ENCODE results near the gene IGF2BP1. TPM values are rescaled to one million over a fixed set of nuclear protein-coding genes. Genes with fewer than 3 reads are reported as not detected.
A peak's percentile ranks its signal among the peaks of the same experiment; 100 is the strongest.

IGF2BP1 gene
- polyA plus RNA-seq, 1 donor: 30.7 TPM

DNA sequence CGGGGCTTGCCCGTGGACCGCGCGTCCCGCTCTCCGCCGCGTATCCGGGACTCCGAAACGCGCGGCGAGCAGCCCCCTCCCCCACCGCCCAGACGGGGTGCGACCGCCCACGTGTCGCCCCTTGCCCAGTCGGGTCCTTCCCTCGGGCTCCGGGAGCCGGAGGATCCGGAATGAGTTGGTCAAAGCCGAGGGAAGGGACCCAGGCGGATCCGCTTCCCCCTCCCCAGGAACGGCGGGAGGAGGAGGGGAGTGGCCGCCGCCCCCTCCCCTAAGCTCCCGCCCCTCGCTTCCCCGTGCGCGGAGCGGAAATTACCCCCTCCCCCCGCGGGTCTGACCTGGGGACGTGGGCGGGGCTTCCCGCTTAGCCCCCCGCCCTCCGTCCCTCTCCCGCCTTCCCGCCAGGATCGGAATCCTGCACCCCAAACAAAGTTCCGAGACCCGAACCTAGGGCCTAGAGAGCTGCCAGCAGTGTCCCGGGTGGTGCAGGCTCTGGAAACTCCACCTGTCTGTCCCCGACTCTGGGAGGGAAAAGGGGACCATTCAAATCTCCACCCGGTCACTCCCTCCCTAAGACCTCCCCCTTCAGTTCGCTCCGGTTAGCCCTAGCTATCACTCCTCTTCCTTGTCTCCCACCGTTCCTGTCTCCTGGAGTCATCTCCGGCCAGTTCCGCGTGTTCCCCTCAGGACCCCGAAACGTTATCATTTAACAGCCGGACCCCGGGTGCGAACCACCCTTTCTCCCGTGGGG is 1.0 kb upstream of the IGF2BP1 start:
- no CpG with 5 or more reads among the region's 66 CpGs for WGBS (ENCODE audit: insufficient coverage, low lambda C conversion rate)
- Histone ChIP-seq H3K9me3 (ENCODE audit: control insufficient read depth, low read depth, low read length) (no peaks in the 10 kb centered on the region), H3K27ac (ENCODE audit: low read length) (peak overlapping the region; percentile 93), H3K36me3 (ENCODE audit: control insufficient read depth, insufficient read depth, low read length) (no peaks in the 10 kb centered on the region), H3K4me1 (ENCODE audit: control insufficient read depth, insufficient read depth, low read length) (no peaks in the 10 kb centered on the region), H3K27me3 (ENCODE audit: control insufficient read depth, insufficient read depth, low read length) (peaks cover 32% of the 10 kb centered on the region), H3K4me3 (ENCODE audit: low read length) (peak overlapping the region; percentile 97)
- DNase-seq: peak; percentile 41 to 82

DNA sequence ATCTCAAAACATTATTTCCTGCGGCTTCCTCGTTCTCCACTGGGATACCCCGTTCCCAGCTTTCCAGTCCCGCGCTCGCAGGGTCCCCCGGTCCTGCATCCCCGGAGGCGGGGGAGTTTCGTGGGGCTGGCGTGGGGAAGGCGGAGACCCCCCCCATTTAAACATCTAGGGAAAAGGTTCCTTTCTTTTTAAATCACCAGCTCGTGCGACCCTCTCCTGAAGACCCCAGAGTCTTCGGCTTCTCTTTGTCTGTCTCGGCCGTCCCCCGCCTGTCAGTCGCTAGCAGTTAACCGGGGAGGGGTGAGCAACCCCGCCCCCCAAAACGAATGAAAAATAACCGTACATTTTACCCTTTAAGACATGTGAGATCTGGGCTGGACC is 473 bp upstream of the IGF2BP1 start:
- Histone ChIP-seq H3K4me1 (ENCODE audit: control insufficient read depth, insufficient read depth, low read length) (no peaks in the 10 kb centered on the region), H3K9me3 (ENCODE audit: control insufficient read depth, low read depth, low read length) (no peaks in the 10 kb centered on the region), H3K36me3 (ENCODE audit: control insufficient read depth, insufficient read depth, low read length) (no peaks in the 10 kb centered on the region), H3K27ac (ENCODE audit: low read length) (peak overlapping the region; percentile 93), H3K4me3 (ENCODE audit: low read length) (peak overlapping the region; percentile 97), H3K27me3 (ENCODE audit: control insufficient read depth, insufficient read depth, low read length) (peaks cover 32% of the 10 kb centered on the region)
- WGBS (ENCODE audit: insufficient coverage, low lambda C conversion rate): no CpG with 5 or more reads among the region's 23 CpGs
- DNase-seq: no peak

DNA sequence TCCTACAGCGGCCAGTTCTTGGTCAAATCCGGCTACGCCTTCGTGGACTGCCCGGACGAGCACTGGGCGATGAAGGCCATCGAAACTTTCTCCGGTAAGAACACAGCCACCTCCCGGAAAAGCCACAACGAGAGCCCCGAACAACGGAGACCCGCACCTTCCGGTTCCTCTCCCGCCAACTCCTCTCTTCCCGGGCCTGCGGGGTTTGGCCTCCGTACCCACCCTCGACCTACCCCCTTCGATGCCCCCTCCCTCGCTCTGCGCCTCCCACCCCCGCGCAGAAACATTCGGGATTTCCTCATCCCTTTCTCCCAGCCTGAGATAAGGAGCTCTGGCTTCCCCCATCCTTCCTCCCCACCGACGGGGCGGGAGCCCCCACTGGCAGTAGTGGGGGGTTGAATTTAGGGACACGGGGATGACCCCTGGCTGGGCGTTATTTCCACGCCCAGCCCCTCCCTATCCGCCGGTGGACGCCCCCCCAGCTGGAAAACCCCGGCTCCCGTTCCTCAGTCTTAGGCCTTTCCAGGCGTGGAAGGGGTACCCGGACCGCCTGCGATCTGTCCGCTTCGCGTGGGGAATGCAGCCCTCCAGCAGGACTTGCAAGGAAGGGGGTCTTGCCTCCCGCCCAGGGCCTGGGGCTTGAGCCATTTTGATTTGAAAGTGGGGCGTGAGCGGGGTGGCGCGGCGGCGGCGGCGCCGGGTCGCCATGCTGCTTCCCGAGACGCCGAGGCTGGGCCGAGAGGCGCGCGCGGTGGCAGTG is 822 bp downstream of the IGF2BP1 start:
- Histone ChIP-seq H3K4me1 (ENCODE audit: control insufficient read depth, insufficient read depth, low read length) (peaks cover 4% of the 10 kb centered on the region), H3K27me3 (ENCODE audit: control insufficient read depth, insufficient read depth, low read length) (peaks cover 29% of the 10 kb centered on the region), H3K27ac (ENCODE audit: low read length) (peak overlapping the region; percentile 93), H3K36me3 (ENCODE audit: control insufficient read depth, insufficient read depth, low read length) (no peaks in the 10 kb centered on the region), H3K4me3 (ENCODE audit: low read length) (peak overlapping the region; percentile 97), H3K9me3 (ENCODE audit: control insufficient read depth, low read depth, low read length) (no peaks in the 10 kb centered on the region)
- WGBS (ENCODE audit: insufficient coverage, low lambda C conversion rate): no CpG with 5 or more reads among the region's 63 CpGs
- peak in 1 of 2 donors; percentile 66 for DNase-seq

GRCh38 chr17:48998587-48999440 is 1.6 kb downstream of the IGF2BP1 start:
- peak; percentile 49 to 61 for DNase-seq
- WGBS (ENCODE audit: insufficient coverage, low lambda C conversion rate): 0% methylated on average over 1 of the region's 25 CpGs
- Histone ChIP-seq H3K36me3 (ENCODE audit: control insufficient read depth, insufficient read depth, low read length) (no peaks in the 10 kb centered on the region), H3K4me1 (ENCODE audit: control insufficient read depth, insufficient read depth, low read length) (peaks cover 9% of the 10 kb centered on the region), H3K9me3 (ENCODE audit: control insufficient read depth, low read depth, low read length) (no peaks in the 10 kb centered on the region), H3K27me3 (ENCODE audit: control insufficient read depth, insufficient read depth, low read length) (peaks cover 28% of the 10 kb centered on the region), H3K4me3 (ENCODE audit: low read length) (peak overlapping the region; percentile 97), H3K27ac (ENCODE audit: low read length) (peak overlapping the region; percentile 93)

- Histone ChIP-seq H3K27ac (ENCODE audit: low read length) (peak overlapping the region; percentile 93), H3K4me1 (ENCODE audit: control insufficient read depth, insufficient read depth, low read length) (peaks cover 9% of the 10 kb centered on the region), H3K27me3 (ENCODE audit: control insufficient read depth, insufficient read depth, low read length) (peaks cover 10% of the 10 kb centered on the region), H3K9me3 (ENCODE audit: control insufficient read depth, low read depth, low read length) (no peaks in the 10 kb centered on the region), H3K4me3 (ENCODE audit: low read length) (peak overlapping the region; percentile 97), H3K36me3 (ENCODE audit: control insufficient read depth, insufficient read depth, low read length) (peaks cover 2% of the 10 kb centered on the region)
- 40% methylated on average over 1 of the region's 1 CpG for WGBS (ENCODE audit: insufficient coverage, low lambda C conversion rate)
- no peak for DNase-seq
Observed at GRCh38 chr17:49000943-49001342, 3.8 kb downstream of the IGF2BP1 start.

DNA sequence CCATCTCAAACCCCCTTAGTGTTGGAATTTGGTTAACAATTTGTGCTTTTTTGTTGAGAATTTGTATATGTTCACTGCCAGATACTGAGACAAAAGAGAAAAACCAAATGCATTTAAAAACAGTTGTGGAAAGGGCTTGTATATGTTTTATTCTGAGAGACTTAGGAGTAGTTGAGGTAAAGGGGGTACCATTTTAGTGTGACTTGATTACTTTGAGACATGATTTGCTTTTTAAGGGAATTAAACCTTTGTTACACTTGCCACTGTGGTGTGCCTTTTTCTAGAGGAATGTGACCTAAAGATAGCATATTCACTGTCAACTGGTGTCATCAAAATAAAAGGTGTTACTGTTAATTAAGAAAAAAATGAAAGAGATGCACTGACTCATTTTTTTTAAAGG is 4.5 kb downstream of the IGF2BP1 start:
- H3K9me3 ChIP-seq (ENCODE audit: control insufficient read depth, low read depth, low read length): no peaks in the 10 kb centered on the region
- peaks cover 2% of the 10 kb centered on the region for H3K27me3 ChIP-seq (ENCODE audit: control insufficient read depth, insufficient read depth, low read length)
- no peak for DNase-seq
- H3K36me3 ChIP-seq (ENCODE audit: control insufficient read depth, insufficient read depth, low read length): peaks cover 2% of the 10 kb centered on the region
- peak overlapping the region; percentile 16 for H3K4me3 ChIP-seq (ENCODE audit: low read length)
- peaks cover 9% of the 10 kb centered on the region for H3K4me1 ChIP-seq (ENCODE audit: control insufficient read depth, insufficient read depth, low read length)
- H3K27ac ChIP-seq (ENCODE audit: low read length): peak overlapping the region; percentile 32

DNA sequence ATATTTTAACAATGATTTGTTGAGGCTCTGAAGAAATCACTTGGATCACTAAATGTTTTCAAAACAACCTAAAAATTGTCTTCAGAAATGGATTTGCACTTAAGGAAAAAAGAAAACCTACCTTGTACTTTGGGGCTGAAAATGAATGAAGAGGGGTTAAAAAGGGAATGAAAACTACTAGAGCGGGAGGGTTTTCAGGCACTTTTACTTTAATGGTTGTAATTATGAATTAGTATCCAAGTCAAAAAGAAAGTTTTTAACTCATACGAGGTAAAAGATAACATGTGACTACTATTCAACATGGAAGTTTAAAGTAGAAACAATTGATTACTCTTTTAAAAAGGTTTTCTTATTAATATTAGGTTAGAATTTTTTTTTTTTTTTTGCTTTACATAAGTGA is 5.1 kb downstream of the IGF2BP1 start:
- Histone ChIP-seq H3K27ac (ENCODE audit: low read length) (no peak overlapping the region), H3K36me3 (ENCODE audit: control insufficient read depth, insufficient read depth, low read length) (peaks cover 5% of the 10 kb centered on the region), H3K4me3 (ENCODE audit: low read length) (no peak overlapping the region), H3K4me1 (ENCODE audit: control insufficient read depth, insufficient read depth, low read length) (peaks cover 12% of the 10 kb centered on the region), H3K27me3 (ENCODE audit: control insufficient read depth, insufficient read depth, low read length) (no peaks in the 10 kb centered on the region), H3K9me3 (ENCODE audit: control insufficient read depth, low read depth, low read length) (no peaks in the 10 kb centered on the region)
- DNase-seq: no peak
- 0% methylated on average over 1 of the region's 2 CpGs for WGBS (ENCODE audit: insufficient coverage, low lambda C conversion rate)

DNA sequence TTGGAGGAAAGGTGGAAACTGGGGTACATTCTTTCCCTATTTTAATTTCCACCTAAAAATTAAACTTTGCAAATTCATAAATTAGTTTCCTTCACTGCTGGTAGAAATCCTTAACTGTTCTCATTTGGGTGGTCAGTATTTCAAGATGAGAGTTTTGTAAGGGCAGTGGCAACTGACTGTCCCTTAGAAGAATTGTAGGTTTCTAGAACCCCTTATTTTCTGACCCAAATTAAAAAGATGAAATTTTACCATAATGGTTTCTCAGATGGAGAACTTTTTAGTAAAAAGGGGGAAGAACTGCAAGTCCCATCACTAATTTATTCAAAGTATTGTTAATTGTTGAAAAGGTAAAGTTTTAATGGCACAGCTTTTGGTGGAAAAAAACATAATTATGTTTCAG is 5.6 kb downstream of the IGF2BP1 start:
- no peak overlapping the region for H3K4me3 ChIP-seq (ENCODE audit: low read length)
- no peak for DNase-seq

GRCh38 chr17:49003557-49004511 is 6.6 kb downstream of the IGF2BP1 start:
- H3K27ac ChIP-seq (ENCODE audit: low read length): peak overlapping the region; percentile 52
- WGBS (ENCODE audit: insufficient coverage, low lambda C conversion rate): 10% methylated on average over 2 of the region's 39 CpGs
- H3K9me3 ChIP-seq (ENCODE audit: control insufficient read depth, low read depth, low read length): no peaks in the 10 kb centered on the region
- peaks cover 21% of the 10 kb centered on the region for H3K4me1 ChIP-seq (ENCODE audit: control insufficient read depth, insufficient read depth, low read length)
- H3K36me3 ChIP-seq (ENCODE audit: control insufficient read depth, insufficient read depth, low read length): peaks cover 5% of the 10 kb centered on the region
- DNase-seq: peak in 1 of 2 donors; percentile 72
- peak overlapping the region; percentile 58 for H3K4me3 ChIP-seq (ENCODE audit: low read length)
- no peaks in the 10 kb centered on the region for H3K27me3 ChIP-seq (ENCODE audit: control insufficient read depth, insufficient read depth, low read length)

More for the DNA sequence above, 5.6 kb downstream of the IGF2BP1 start:
- H3K9me3 ChIP-seq (ENCODE audit: control insufficient read depth, low read depth, low read length): no peaks in the 10 kb centered on the region
- H3K27me3 ChIP-seq (ENCODE audit: control insufficient read depth, insufficient read depth, low read length): no peaks in the 10 kb centered on the region
- H3K27ac ChIP-seq (ENCODE audit: low read length): no peak overlapping the region
- peaks cover 16% of the 10 kb centered on the region for H3K4me1 ChIP-seq (ENCODE audit: control insufficient read depth, insufficient read depth, low read length)
- H3K36me3 ChIP-seq (ENCODE audit: control insufficient read depth, insufficient read depth, low read length): peaks cover 5% of the 10 kb centered on the region
